ENCODE results near the gene EXPH5.

Gene EXPH5

GRCh38 chr11:108624196-108624925 lies 30.8 kb upstream of the EXPH5 start:
- no peaks in the 10 kb centered on the region for H3K4me1 ChIP-seq (ENCODE audit: insufficient read depth, low read length)
- H3K9me3 ChIP-seq (ENCODE audit: insufficient read depth, low read length, severe bottlenecking), result peaks cover 12% of the 10 kb centered on the region
- H3K79me2 ChIP-seq (ENCODE audit: insufficient read depth, low read length), result no peaks in the 10 kb centered on the region
- peaks cover 14% of the 10 kb centered on the region for H3K27me3 ChIP-seq (ENCODE audit: insufficient read depth, low read length, poor library complexity)
- ATAC-seq (ENCODE audit: insufficient read depth, low read depth), result no peak
- no peaks in the 10 kb centered on the region for H3K36me3 ChIP-seq (ENCODE audit: insufficient read depth, low read length)
- no peak for DNase-seq
- TF ChIP-seq EZH2 (IDR thresholded peaks at IDR 0.05; ENCODE audit: borderline replicate concordance, low read depth, low read length, severe bottlenecking), result no peak
- TF ChIP-seq CTCF (IDR thresholded peaks at IDR 0.05; ENCODE audit: borderline replicate concordance, extremely low read depth, low read length, poor library complexity, severe bottlenecking), result no peak
- H3K27ac ChIP-seq (ENCODE audit: low read length), result no peak overlapping the region
- H4K20me1 ChIP-seq (ENCODE audit: insufficient read depth, low read length), result no peaks in the 10 kb centered on the region
- no peak overlapping the region for H3K4me2 ChIP-seq (ENCODE audit: insufficient read depth, low read length)
- H3K9ac ChIP-seq (ENCODE audit: low read depth, low read length), result no peak overlapping the region
- H3K4me3 ChIP-seq (ENCODE audit: low read depth in 1 of 2, low read length in 2 of 2), result no peak overlapping the region
- no peak overlapping the region for H2AFZ ChIP-seq (ENCODE audit: low read depth, low read length)

DNA sequence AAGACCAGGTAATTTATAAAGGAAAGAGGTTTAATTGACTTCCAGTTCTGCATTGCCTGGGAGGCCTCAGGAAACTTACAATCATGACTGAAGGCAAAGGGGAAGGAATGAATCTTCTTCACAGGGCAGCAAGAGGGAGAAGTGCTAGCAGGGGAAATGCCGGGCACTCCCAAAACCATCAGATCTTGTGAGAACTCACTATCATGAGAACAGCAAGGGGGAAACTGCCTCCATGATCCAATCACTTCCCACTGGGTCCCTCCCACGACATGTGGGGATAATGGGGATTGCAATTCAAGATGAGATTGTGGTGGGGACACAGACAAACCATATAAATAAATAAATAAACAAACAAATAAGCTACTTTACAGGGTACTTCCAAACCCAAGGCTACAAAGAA lies 28.8 kb upstream of the EXPH5 start:
- Histone ChIP-seq H3K4me3 (ENCODE audit: low read depth in 1 of 2, low read length in 2 of 2) (no peak overlapping the region), H3K27ac (ENCODE audit: low read length) (no peak overlapping the region), H3K9me3 (ENCODE audit: insufficient read depth, low read length, severe bottlenecking) (no peaks in the 10 kb centered on the region), H2AFZ (ENCODE audit: low read depth, low read length) (no peak overlapping the region), H4K20me1 (ENCODE audit: insufficient read depth, low read length) (no peaks in the 10 kb centered on the region), H3K36me3 (ENCODE audit: insufficient read depth, low read length) (no peaks in the 10 kb centered on the region), H3K27me3 (ENCODE audit: insufficient read depth, low read length, poor library complexity) (peaks cover 20% of the 10 kb centered on the region), H3K9ac (ENCODE audit: low read depth, low read length) (no peak overlapping the region), H3K4me1 (ENCODE audit: insufficient read depth, low read length) (no peaks in the 10 kb centered on the region), H3K79me2 (ENCODE audit: insufficient read depth, low read length) (no peaks in the 10 kb centered on the region), H3K4me2 (ENCODE audit: insufficient read depth, low read length) (no peak overlapping the region)
- ATAC-seq (ENCODE audit: insufficient read depth, low read depth), result no peak
- no peak for DNase-seq
- TF ChIP-seq CTCF (IDR thresholded peaks at IDR 0.05; ENCODE audit: borderline replicate concordance, extremely low read depth, low read length, poor library complexity, severe bottlenecking), result no peak
- no peak for TF ChIP-seq EZH2 (IDR thresholded peaks at IDR 0.05; ENCODE audit: borderline replicate concordance, low read depth, low read length, severe bottlenecking)

GRCh38 chr11:108620958-108621772 lies 27.6 kb upstream of the EXPH5 start:
- ATAC-seq (ENCODE audit: insufficient read depth, low read depth) (no peak), DNase-seq (no peak)
- H4K20me1 ChIP-seq (ENCODE audit: insufficient read depth, low read length), result no peaks in the 10 kb centered on the region
- H3K9me3 ChIP-seq (ENCODE audit: insufficient read depth, low read length, severe bottlenecking), result no peaks in the 10 kb centered on the region
- H3K4me2 ChIP-seq (ENCODE audit: insufficient read depth, low read length), result no peak overlapping the region
- no peak overlapping the region for H2AFZ ChIP-seq (ENCODE audit: low read depth, low read length)
- H3K4me1 ChIP-seq (ENCODE audit: insufficient read depth, low read length), result no peaks in the 10 kb centered on the region
- no peak for TF ChIP-seq CTCF (IDR thresholded peaks at IDR 0.05; ENCODE audit: borderline replicate concordance, extremely low read depth, low read length, poor library complexity, severe bottlenecking)
- TF ChIP-seq EZH2 (IDR thresholded peaks at IDR 0.05; ENCODE audit: borderline replicate concordance, low read depth, low read length, severe bottlenecking), result no peak
- H3K79me2 ChIP-seq (ENCODE audit: insufficient read depth, low read length), result no peaks in the 10 kb centered on the region
- H3K9ac ChIP-seq (ENCODE audit: low read depth, low read length), result no peak overlapping the region
- no peaks in the 10 kb centered on the region for H3K36me3 ChIP-seq (ENCODE audit: insufficient read depth, low read length)
- no peak overlapping the region for H3K27ac ChIP-seq (ENCODE audit: low read length)
- peaks cover 24% of the 10 kb centered on the region for H3K27me3 ChIP-seq (ENCODE audit: insufficient read depth, low read length, poor library complexity)
- no peak overlapping the region for H3K4me3 ChIP-seq (ENCODE audit: low read depth in 1 of 2, low read length in 2 of 2)
